WERI-Rb-1 (cell line): Measurements from ENCODE around the gene GXYLT2.

ENCODE experiments used
- DNase-seq: peaks from one replicate; pipeline ENCODE4 v3.0.0-alpha.2; 2020
- H3K27ac ChIP-seq: fragments of 250-450 bp; sonication (Bioruptor Pico); 2 replicates; pipeline ENCODE4 v1.5.1; 2020; ENCODE audit warnings: mild to moderate bottlenecking, moderate library complexity
- H3K27me3 ChIP-seq: fragments of 250-450 bp; sonication (Bioruptor Pico); 2 replicates; pipeline ENCODE4 v1.5.1; 2021; ENCODE audit warnings: mild to moderate bottlenecking, low read depth, moderate library complexity; ENCODE audit not compliant: insufficient read depth, severe bottlenecking
- H3K36me3 ChIP-seq: fragments of 250-450 bp; sonication (Bioruptor Pico); 2 replicates; pipeline ENCODE4 v1.5.1; 2020; ENCODE audit warnings: mild to moderate bottlenecking, moderate library complexity
- H3K4me3 ChIP-seq: 2 replicates; pipeline ENCODE4 v1.5.1; 2011; ENCODE audit warnings: low read depth, mild to moderate bottlenecking, control low read depth, low read length
- H3K9me3 ChIP-seq: fragments of 250-450 bp; sonication (Bioruptor Pico); 2 replicates; pipeline ENCODE4 v1.5.1; 2021; ENCODE audit warnings: mild to moderate bottlenecking, moderate library complexity; ENCODE audit not compliant: severe bottlenecking
- TF ChIP-seq, protein P1 (sequence below): IDR thresholded peaks from 2 replicates; pipeline ENCODE4 v1.5.1; 2011; ENCODE audit warnings: low read depth, mild to moderate bottlenecking, control low read depth, inconsistent platforms, low read length

The GXYLT2 gene

DNA sequence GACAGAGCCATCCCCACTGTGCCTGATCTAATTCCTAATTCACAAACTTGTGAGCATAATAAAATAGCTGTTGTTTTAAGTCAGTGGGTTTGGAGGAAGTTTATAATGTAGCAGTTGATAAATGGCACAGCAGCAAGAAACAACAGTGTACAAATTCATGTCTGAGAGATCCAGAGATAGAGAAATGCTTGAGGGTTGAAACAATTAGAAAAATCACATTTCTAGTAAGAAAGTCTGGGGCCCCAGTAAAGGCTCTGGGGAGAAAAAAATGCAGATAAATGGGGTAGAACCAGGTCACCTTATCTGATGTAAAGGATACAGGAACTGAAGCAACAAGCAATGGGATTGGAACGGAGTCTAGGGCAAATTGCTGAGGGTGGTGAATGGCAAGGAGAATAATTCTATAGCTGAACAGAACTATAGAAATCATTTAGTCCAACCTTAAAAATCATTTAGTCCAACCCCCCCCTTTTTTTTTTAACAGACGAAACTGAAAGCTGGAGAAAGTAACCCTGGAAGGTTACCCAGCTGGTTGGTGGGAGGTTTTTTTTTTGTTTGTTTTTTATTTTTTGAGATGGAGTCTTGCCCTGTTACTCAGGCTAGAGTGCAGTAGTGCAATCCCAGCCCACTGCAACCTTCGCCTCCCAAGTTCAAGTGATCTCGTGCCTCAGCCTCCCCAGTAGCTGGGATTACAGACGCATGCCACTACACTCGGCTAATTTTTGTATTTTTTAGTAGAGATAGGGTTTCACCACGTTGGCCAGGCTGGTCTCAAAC is 25.3 kb upstream of the GXYLT2 start:
- H3K4me3 ChIP-seq = no peak overlapping the region
- TF ChIP-seq, protein P1, sequence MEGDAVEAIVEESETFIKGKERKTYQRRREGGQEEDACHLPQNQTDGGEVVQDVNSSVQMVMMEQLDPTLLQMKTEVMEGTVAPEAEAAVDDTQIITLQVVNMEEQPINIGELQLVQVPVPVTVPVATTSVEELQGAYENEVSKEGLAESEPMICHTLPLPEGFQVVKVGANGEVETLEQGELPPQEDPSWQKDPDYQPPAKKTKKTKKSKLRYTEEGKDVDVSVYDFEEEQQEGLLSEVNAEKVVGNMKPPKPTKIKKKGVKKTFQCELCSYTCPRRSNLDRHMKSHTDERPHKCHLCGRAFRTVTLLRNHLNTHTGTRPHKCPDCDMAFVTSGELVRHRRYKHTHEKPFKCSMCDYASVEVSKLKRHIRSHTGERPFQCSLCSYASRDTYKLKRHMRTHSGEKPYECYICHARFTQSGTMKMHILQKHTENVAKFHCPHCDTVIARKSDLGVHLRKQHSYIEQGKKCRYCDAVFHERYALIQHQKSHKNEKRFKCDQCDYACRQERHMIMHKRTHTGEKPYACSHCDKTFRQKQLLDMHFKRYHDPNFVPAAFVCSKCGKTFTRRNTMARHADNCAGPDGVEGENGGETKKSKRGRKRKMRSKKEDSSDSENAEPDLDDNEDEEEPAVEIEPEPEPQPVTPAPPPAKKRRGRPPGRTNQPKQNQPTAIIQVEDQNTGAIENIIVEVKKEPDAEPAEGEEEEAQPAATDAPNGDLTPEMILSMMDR = no peak
- no peak for DNase-seq
- H3K27ac ChIP-seq = no peak overlapping the region
- H3K36me3 ChIP-seq = no peaks in the 10 kb centered on the region
- no peaks in the 10 kb centered on the region for H3K27me3 ChIP-seq
- H3K9me3 ChIP-seq = no peaks in the 10 kb centered on the region

DNA sequence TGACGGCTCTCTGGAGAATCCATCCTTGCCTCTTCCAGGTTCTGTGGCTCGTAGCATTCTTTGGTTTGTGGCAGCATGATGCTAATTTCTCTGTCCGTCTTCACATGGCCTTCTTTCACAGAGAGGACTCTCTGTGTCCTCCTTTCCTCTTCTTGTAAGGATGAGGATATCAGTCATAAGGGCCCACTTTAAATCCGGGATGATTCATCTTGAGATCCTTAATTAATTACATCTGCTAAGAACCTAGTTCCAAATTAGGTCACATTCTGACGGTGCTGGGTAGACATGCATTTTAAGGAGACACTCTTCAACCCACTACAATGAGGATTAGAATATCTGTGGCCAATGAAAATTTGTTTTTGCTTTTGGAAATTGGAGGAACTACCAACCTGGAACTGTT is 15.7 kb upstream of the GXYLT2 start:
- H3K27ac ChIP-seq = no peak overlapping the region

DNA sequence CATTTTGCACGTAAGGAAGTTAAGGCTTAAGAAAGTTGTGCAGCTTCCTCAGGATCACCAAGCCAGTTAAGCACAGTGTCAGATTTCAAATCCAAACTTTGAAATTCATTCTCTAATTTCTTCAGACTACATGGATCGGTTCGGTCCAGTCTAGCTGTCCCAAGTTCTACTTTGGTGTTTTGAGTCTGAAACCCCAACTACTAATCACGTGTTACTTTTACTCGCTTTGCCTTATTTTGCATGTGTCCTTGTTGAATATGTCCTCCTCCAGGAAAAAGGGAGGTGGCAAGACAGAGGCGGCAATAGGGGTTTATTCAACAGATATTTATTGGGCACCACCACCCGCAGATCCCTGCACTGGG is 522 bp upstream of the GXYLT2 start:
- H3K27me3 ChIP-seq = no peaks in the 10 kb centered on the region
- H3K27ac ChIP-seq = no peak overlapping the region
- no peaks in the 10 kb centered on the region for H3K9me3 ChIP-seq
- H3K36me3 ChIP-seq = no peaks in the 10 kb centered on the region
- DNase-seq = no peak
- TF ChIP-seq, protein P1 = no peak
- peak overlapping the region; percentile 55 for H3K4me3 ChIP-seq

More for the DNA sequence above, 15.7 kb upstream of the GXYLT2 start:
- DNase-seq = no peak
- Histone ChIP-seq H3K36me3 (no peaks in the 10 kb centered on the region), H3K9me3 (no peaks in the 10 kb centered on the region), H3K27me3 (no peaks in the 10 kb centered on the region), H3K4me3 (no peak overlapping the region)
- TF ChIP-seq, protein P1 = no peak

DNA sequence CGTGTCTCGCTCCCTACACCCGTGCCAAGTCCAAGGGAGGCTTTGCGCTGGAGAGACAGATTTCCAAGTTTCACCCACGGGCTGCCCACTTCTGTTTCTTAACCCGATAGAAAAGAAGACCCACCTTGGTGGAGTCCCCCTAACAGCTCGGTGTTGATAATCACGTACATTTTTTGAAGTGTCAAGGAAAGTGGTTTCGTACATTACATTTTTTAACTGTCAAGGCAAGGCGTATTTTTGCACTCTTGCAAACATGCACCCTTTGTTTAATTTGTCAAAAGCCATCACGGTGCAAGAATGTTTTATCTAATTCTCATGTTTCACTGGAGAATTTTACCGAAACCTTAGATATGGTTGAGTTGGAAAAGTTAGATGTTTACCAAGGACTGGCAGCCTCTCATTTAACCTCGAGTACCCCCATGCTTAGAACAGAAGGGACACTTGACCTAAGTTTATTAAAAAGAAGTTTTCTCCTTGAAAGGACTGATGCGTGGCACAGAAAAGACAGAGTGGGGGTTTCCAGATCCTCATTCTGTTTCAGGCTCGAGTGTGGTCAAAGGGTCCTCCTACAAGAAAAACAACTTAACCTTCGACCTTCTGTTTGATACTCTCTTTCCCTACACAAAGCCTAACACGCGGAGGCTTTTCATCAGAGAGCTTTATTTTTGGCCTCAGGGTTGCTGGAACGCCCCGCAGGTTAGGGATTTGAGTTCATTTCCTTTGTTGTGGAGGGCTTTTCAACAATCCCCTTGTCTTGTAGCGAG is 882 bp downstream of the GXYLT2 start:
- Histone ChIP-seq H3K9me3 (no peaks in the 10 kb centered on the region), H3K4me3 (peak overlapping the region; percentile 59), H3K27ac (no peak overlapping the region), H3K27me3 (no peaks in the 10 kb centered on the region), H3K36me3 (no peaks in the 10 kb centered on the region)
- TF ChIP-seq, protein P1 = no peak
- DNase-seq = peak; percentile 15

DNA sequence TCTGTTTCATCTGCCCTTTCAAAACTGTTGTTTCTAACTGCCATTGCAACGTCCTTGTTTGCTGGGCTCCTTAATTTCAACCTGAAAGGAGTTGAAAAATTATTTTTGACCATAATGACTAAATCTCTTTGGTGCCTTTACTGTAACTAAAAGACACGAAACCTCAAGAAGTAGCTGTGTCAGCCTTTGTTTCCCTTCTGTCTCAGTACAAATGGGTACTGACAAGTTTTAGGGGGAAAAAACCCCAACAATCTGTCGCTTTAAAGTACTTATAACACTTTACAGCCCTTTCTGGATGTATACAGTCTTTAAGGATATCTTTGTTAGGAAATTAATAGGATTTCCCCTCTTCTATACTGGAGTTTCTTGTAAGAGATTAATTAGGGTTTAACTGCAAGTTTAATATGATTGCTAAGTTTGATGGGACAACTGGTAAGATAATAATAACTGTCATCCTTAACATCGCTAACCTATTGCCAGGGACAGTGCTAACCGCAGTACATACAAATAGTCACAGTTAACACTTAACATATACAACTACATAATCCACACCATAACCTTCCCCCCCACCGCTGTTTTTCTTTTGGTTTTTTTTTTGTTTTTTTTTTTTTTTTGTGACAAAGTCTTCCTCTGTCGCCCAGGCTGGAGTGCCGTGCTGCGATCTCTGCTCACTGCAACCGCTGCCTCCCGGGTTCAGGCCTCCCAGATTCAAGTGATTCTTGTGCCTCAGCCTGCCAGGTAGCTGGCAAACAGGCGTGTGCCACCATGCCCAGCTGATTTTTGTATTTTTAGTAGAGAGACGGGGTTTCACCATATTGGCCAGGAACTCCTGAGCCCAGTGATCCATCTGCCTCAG is 1.7 kb downstream of the GXYLT2 start:
- Histone ChIP-seq H3K4me3 (peak overlapping the region; percentile 59), H3K36me3 (no peaks in the 10 kb centered on the region), H3K9me3 (no peaks in the 10 kb centered on the region), H3K27me3 (no peaks in the 10 kb centered on the region), H3K27ac (no peak overlapping the region)
- DNase-seq = no peak
- TF ChIP-seq, protein P1 = no peak
